Measurements from ENCODE around the gene OR10G8.
"Not testable (repeated sequence)": the region's sequence is repeated elsewhere in the genome, so short reads cannot be mapped to it uniquely, and the experiment has no call there.

The OR10G8 gene, protein sequence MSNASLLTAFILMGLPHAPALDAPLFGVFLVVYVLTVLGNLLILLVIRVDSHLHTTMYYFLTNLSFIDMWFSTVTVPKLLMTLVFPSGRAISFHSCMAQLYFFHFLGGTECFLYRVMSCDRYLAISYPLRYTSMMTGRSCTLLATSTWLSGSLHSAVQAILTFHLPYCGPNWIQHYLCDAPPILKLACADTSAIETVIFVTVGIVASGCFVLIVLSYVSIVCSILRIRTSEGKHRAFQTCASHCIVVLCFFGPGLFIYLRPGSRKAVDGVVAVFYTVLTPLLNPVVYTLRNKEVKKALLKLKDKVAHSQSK

DNA sequence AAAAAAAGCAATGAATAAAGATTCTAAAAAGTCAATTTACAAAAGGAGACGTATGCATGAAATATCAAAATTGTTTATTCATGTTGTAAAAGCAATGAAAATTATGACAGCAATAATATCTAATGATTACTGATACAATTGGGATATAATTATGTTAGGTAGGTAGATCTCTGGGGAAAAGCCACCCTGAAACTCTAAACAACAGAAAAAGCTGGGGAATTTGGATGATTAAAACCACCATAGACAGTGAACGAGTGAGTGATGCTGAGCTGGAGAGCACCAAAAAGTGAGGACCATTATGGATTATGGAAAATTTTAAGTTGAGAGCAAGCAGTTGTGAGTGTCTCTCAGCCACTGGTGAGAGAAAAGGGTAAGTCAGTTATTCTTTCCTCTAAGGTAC, at the start of gene OR10G8:
TSS of gene OR10G8 (plus strand) at position 301 of the 400 bp plus-strand sequence. CDS start 2,825 bp downstream, outside the sequence.
- intact Hi-C loops (cut with DNase I) = no loop called here
- DNase-seq = no peak

DNA sequence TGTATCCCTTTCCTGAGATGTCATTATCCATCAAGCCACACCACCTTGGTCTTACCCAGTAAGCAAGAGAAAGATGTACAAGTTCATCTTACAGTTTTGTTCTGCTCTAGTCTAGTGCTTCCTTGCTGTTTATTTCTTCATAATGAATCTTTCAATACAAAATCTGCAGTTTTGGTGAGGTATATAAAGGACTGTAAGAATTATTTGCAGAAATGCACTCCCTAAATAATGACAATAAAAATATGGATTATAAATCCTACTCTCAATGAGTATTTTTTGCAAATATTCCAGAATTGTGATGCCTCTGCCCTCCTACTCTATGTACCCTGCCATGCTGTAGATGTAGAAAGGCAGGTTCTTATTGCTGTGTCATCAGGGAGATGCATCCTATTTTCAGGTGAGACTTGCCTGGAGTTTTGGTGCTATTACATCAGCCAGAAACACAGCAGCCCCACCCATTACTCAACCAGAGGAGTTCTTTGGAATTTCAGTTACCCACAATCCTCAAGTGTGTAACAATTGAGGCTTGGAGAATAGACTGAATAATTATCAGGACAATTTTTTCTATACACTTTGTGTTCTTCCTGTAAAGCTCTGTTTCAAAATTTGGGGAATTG, 48.8 kb upstream of the OR10G8 start, which contains the start of gene OR10S1:
TSS of gene OR10S1 (minus strand) at position 51 of the 617 bp plus-strand sequence. CDS start 117 bp downstream, outside the sequence.
- DNase-seq = no peak
- intact Hi-C loops (cut with DNase I) = no loop called here

DNA sequence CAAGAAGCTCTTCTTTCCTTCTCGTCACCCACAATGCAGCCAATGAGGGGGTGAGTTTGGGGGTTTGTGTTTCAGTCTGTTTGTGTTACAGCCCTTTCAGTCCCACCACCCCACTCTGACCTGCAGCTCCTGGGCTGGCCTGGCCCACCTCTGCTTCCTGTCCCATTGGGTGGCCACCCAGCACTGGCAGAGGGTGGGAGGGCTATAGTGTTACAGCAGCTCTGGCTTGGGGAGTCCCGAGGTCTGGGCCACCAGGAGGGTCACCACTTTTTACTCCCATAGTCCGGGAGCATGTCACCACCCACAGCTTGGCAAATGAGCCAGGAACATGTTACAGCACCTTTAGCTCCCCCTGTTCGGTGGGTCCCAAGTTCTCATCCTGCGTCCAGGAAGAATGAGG, 47.3 kb upstream of the OR10G8 start:
- peak in 1 of 10 donors; percentile 79 for DNase-seq

DNA sequence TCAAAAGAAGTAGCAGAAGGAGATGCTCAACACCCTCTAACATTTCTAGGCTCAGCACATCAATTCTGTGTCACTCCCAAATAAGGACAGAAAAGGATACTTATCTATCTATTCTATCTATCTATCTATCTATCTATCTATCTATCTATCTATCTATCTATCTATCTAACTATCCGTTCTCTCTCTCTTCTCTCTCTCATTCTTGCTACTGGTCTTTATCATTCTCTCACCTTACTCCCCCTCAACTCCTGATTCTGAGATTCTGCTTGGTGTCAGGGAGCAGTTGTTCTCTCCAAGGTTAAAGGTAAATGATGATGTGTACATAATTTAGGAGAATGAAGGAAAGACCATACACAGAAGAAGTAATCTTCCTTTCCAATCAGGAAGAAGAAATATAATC, 31.5 kb upstream of the OR10G8 start, which contains the start of gene OR10G6:
TSS of gene OR10G6 (minus strand) at position 43 of the 400 bp plus-strand sequence. CDS start at position 43, 0 bp downstream.
- DNase-seq = no peak
- intact Hi-C loops (cut with DNase I) = no loop called here

More for the DNA sequence above, 47.3 kb upstream of the OR10G8 start:
- intact Hi-C loops (cut with DNase I) = no loop called here

DNA sequence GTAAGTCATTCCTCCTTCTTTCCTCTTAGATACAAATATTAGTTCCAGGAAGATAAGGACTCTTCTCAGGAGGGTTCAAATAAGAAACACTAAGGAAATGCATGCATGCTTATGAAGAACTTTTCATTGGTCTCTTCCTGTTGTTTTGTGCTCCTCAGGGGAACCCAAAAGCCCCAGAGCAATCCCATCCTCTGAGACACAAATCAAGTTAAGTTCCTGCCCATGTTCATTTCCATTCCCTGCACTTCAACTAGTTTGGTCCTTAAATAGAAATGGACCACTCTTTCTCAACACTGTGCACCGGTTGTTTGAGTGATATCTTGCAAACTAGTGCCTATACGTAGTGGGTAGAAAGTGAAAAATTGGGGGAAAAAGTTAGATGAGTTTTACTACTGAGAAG, 13.9 kb upstream of the OR10G8 start, which contains the start of gene OR10G4:
TSS of gene OR10G4 (plus strand) at position 301 of the 400 bp plus-strand sequence. CDS start 2,578 bp downstream, outside the sequence.
- intact Hi-C loops (cut with DNase I) = no loop called here
- no peak for DNase-seq

DNA sequence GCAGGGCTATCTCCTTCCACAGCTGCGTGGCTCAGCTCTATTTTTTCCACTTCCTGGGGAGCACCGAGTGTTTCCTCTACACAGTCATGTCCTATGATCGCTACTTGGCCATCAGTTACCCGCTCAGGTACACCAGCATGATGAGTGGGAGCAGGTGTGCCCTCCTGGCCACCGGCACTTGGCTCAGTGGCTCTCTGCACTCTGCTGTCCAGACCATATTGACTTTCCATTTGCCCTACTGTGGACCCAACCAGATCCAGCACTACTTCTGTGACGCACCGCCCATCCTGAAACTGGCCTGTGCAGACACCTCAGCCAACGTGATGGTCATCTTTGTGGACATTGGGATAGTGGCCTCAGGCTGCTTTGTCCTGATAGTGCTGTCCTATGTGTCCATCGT, 10.8 kb upstream of the OR10G8 start:
- peak in 1 of 10 donors; percentile 8 for DNase-seq
- intact Hi-C loops (cut with DNase I) = not testable (repeated sequence)

DNA sequence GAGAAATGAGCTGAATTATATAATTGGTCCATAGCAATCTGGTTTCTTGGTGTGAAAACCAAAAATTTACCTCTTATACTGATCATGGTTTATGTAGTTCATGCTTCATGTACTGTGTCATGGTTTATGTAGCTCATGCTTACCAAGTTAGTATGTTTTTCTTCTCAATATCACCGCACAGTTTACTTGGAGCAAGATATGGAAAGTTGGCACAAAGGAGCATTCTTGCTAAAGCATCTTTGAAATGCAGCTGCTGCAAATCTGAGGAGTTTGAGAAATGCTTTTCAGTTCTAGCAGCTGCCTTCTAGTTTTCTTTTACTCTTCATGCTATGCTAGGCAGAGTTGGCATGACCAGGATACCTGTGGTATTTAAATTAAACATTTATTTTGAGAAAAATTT, 10.1 kb downstream of the OR10G8 start:
- intact Hi-C loops (cut with DNase I) = no loop called here
- no peak for DNase-seq

DNA sequence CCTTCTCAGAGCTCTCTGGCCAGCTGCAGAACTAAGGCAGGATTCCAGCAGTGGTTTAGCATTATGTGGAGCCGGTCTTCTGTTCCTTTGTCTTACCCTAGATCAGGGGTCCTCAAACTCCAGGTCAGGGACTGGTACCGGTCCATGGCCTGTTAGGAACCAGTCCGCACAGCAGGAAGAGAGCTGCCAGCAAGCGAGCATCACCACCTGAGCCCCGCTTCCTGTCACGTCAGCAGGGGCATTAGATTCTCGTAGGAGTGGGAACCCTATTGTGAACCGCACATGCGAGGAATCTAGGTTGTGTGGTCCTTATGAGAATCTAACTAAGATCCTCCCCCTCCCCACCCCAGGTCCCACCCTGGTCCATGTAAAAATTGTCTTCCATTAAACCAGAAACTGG, 13.0 kb downstream of the OR10G8 start:
- intact Hi-C loops (cut with DNase I) = no loop called here
- no peak for DNase-seq

DNA sequence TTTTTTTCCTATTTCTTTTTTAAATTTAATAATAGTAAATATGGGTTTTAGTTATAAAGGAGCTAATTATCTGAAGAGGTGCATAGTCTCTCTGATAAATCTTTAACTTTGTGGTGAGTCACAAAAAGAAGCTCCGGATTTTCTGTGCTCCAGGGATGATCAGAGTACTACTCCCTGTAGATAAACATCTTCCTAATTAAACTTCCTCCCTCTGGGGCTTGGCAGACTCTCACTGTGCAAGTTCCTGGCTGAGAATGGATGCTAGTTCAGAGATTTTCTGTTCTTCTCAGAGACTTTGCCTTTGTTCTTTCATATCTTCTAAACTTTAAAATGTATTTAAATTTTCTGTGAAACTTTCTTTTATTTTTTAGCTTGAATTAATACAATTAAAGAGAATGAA, 14.7 kb downstream of the OR10G8 start, which contains the start of gene OR10G7:
TSS of gene OR10G7 (minus strand) at position 72 of the 400 bp plus-strand sequence. CDS start 2,324 bp downstream, outside the sequence.
- no peak for DNase-seq
- intact Hi-C loops (cut with DNase I) = no loop called here

DNA sequence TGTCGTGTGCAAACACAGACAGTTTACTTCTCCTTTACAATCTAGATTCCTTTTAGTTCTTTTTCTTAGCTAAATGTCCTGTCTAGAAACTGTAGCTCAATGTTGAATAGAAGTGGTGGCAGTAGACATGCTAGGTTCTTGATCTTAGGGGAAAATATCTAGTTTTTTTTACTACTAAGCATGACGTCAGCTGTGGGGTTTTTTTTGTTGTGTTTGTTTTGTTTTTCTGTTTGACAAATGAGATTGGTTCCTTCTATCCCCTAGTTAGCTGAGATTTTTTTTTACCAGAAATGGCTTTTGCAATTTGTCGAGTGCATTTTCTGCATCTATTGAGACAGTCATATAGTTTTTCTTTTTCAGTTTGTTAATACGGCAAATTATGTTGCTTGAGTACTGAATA, 16.8 kb downstream of the OR10G8 start:
- intact Hi-C loops (cut with DNase I) = no loop called here
- DNase-seq = no peak

DNA sequence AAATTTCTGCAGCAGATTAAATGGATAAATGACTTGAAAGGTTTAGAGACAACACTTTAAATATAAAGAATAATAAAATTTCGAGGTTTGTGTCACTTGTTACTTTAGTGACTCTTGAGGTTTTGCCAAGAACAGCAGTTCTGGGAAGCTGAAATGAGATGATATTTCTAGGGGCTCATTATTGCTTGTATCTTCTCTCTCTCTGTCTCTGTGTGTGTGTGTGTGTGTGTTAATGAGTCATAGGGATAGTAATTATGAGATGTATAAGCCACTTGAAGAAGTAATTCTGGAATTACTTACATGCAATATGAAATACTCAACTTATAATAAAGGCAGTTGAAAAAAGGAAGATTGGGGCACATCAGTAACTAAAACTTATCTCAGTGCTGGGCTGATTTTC, 24.1 kb downstream of the OR10G8 start:
- intact Hi-C loops (cut with DNase I) = no loop called here
- DNase-seq = no peak

DNA sequence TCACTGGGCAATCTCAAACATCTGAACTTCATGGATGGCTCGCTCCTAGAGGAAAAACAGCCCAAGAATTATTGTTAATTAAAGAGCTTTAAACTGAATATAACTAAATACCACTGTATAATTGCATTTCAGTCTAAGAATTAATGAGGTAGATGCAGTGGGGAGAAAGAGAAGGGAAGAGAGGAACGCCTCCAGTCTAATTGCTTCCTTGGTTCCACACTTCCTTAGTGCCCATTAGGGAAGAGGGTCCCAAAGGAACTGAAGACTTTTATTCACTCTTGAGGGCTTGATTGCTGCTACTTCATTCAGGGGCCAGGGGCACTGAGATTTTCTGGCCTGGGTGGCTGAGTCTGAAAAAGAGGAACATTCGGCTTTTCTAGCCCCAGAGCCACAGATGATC, 26.4 kb downstream of the OR10G8 start:
- intact Hi-C loops (cut with DNase I) = no loop called here
- DNase-seq = no peak

DNA sequence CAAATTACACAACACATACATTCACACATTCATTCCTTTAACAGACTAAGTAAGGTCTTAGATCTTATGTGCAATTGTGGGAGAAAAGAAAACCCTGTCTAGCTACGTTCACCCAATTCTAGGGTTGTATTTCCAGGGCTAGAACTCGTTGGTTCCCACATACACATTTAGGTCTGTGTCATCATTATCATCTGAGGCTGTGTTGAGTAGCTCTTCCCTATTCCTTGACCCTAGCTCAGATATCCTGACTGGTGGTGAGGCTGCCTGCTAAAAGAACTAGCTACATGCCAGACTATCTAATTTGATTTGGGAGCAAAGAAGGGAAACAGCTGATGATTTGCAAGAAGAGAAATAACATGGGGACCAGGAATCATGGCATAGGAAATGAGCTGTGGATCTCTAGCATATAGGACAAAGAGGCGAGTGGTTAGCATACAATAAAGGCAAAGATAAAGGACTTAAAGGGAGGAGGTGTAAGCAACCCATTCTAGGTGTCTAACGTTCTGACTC, 42.1 kb downstream of the OR10G8 start:
- intact Hi-C loops (cut with DNase I) = no loop called here
- DNase-seq = no peak

DNA sequence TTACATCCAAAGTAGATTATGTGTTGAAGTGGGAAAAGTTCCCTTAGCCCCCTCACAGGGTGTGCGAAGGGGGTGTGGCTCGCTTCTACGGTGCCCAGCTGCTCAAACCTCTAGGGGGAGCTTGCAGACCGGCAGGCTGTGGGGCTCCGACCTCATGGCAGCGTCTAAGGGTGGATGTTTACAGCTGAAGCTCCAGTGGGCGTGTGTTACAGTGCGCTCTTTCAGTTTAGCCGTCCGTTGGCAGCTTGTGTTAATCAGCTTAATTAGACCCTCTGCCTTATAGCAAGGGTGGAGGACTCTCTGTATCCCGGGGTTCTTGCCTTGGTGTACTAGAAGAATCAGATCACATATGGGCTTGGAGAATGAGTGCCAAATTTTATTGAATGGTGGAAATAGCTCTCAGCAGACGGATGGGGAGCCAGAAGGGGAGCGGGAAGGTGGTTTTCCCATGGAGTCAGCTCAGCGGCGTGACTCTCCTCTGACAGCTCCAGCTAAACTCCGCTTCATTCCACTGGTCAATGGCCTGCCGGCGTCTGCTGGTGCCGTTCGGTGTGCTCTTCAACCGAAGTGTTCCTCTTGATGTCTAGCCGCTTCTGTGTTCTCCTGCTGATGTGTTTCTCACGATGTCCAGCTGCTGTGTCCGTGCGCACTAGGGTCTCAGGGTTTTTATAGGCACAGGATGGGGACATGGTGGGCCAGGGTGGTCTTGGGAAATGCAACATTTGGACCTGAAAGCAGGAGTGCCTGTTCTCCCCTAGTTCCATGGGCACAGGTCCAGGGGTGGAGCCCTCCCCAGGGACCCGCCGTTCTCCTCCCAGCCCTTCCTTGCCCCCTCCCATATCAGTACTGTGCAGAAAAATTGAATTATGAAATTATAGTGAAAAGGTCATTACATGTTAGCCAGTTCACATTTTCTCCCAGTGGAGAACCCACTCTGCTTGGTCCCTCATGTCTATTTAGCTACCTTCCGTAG, 43.1 kb downstream of the OR10G8 start:
- intact Hi-C loops (cut with DNase I) = loop anchor here (5.0 to 10.0 kb wide), 2 partner anchors 263 to 515 kb away; no protein-coding TSS in a partner anchor
- DNase-seq = peak in 7 of 10 donors; percentile 38 to 91 (median 50)

DNA sequence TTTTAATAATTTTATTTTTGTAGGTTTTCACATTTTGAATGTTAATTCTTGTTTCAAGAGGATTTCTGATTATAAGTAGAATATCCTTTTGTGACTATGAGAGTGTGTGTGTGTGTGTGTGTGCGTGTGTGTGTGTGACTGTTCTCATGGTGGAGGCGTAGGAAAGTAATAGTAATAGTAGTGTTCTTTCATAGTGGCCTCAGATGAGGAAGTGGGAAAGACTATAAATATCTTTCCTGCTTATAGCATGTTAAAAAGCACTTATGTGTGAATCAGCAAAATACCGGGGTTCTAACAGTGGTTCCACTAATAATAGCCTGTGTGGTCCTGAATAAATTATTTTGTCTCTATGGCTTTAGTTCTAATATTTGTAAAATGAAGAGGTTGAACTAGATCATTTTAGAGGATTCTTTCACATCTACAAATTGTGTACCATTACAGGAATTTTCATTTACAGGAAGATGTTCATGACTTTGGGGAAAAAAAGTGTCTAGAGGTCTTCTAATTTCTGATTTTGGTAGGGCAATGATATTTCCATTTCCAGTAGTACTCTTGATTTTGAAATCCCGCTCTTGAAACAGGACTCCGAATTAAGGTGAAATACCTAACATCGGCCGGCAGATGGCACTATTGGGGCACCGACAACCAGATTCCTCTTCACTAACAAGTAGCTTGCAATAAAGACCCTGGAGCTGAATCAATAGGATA, 44.5 kb downstream of the OR10G8 start:
- intact Hi-C loops (cut with DNase I) = loop anchor here (5.0 to 10.0 kb wide), 2 partner anchors 261 to 514 kb away; no protein-coding TSS in a partner anchor
- DNase-seq = peak; percentile 59 to 97 (median 79)

DNA sequence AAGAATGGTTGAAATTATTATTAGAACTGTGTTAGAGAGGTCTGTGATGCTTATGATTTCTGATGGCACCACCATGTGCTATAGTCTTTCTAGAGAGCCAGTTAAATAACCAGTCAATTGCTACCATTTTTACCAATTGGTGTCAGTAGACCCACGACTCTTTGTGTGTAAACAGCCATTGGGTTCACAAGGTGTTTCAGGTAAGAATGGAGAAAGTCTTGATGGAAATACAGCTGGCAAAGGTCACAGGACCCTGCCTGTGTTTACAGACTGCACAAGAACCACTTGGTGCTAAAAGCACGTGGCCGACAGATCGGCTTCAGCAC, 45.0 kb downstream of the OR10G8 start:
- intact Hi-C loops (cut with DNase I) = loop anchor here (5.0 to 10.0 kb wide), 2 partner anchors 261 to 513 kb away; no protein-coding TSS in a partner anchor
- no peak for DNase-seq

DNA sequence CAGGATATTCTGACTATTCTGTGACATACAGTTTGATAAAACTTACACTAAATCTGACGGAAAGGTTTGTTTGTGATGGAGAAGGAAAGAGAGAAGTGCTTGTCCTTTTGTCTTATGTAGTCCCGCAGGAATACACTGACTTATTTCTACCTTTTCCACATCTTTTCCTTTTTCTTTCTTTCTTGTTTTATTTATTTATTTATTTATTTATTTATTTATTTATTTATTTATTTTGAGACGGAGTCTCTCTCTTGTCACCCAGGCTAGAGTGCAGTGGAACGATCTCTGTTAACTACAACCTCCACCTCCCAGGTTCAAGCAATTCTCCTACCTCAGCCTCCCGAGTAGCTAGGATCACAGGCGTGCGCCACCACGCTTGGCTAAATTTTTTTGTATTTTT, 45.5 kb downstream of the OR10G8 start:
- intact Hi-C loops (cut with DNase I) = loop anchor here (5.0 to 10.0 kb wide), 2 partner anchors 260 to 513 kb away; no protein-coding TSS in a partner anchor
- no peak for DNase-seq

DNA sequence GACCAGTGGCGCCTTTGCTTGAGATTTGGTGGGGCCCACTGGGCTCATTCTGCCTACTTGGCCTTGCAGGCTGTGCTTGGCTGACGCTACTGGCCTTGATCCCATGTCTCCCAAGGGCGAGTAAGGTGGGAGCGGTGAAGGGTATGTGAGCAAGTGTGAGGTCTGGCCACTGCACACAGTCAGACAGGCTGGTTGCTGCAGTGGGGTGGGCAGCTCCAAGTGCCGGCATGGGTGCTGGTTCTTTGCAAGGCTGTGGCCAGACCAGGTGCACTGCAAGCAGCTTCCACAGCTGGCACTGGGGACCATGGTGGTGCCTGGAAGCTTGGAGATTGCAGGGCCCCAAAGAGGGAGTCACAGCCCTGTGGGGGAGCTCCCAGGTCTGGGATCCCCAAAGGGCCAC, 48.0 kb downstream of the OR10G8 start:
- peak in 2 of 10 donors; percentile 59 to 76 for DNase-seq
- intact Hi-C loops (cut with DNase I) = loop anchor here (5.0 to 10.0 kb wide), 2 partner anchors 258 to 510 kb away; no protein-coding TSS in a partner anchor

DNA sequence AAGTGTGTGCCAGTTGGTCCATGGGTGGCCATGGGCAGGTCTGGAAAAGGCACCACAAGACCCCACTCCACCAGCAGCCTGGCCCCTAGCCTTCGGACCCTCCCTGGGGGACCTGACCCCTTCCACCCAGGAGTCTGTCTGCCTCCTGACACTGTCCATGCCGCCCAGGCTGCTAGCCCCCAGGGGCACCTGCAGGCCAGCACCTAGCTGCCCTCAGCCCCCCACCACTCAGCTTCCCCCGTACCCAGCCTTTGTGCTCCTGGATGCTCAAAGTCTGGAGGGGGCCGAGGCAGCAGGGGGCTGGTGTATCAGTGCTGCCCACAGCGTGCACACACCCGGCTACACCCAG, 48.9 kb downstream of the OR10G8 start:
- intact Hi-C loops (cut with DNase I) = loop anchor here (5.0 to 10.0 kb wide), 2 partner anchors 112 to 509 kb away; no protein-coding TSS in a partner anchor
- no peak for DNase-seq
